ENCODE results near the gene PRKX. TPM values are rescaled to one million over a fixed set of nuclear protein-coding genes. Genes with fewer than 3 reads are reported as not detected.
A peak's percentile ranks its signal among the peaks of the same experiment; 100 is the strongest.
"Not testable (repeated sequence)": the region's sequence is repeated elsewhere in the genome, so short reads cannot be mapped to it uniquely, and the experiment has no call there.

The PRKX gene
- polyA plus RNA-seq, 3 donors: 12.2 to 15.3 (median 14.1) TPM

GRCh38 chrX:3663576-3664250, 49.7 kb downstream of the PRKX start:
- DNase-seq (ENCODE audit: low read depth in 3 of 3, low spot score in 2 of 3): not testable (repeated sequence)

- no peak for DNase-seq (ENCODE audit: low read depth in 3 of 3, low spot score in 2 of 3)
Observed at GRCh38 chrX:3659761-3660160, 53.7 kb downstream of the PRKX start.

- DNase-seq (ENCODE audit: low read depth in 3 of 3, low spot score in 2 of 3): no peak
Observed at GRCh38 chrX:3655181-3655580, 58.3 kb downstream of the PRKX start.

GRCh38 chrX:3653111-3653510, 60.3 kb downstream of the PRKX start:
- no peak for DNase-seq (ENCODE audit: low read depth in 3 of 3, low spot score in 2 of 3)

- peak in 1 of 3 donors; percentile 6 for DNase-seq (ENCODE audit: low read depth in 3 of 3, low spot score in 2 of 3)
Observed at GRCh38 chrX:3651277-3651676, 62.2 kb downstream of the PRKX start.

- DNase-seq (ENCODE audit: low read depth in 3 of 3, low spot score in 2 of 3): no peak
Observed at GRCh38 chrX:3648084-3648483, 65.4 kb downstream of the PRKX start.

GRCh38 chrX:3639858-3640631, 73.4 kb downstream of the PRKX start:
- DNase-seq (ENCODE audit: low read depth in 3 of 3, low spot score in 2 of 3): not testable (repeated sequence)

- no peak for DNase-seq (ENCODE audit: low read depth in 3 of 3, low spot score in 2 of 3)
Observed at GRCh38 chrX:3639236-3639635, 74.2 kb downstream of the PRKX start.

- peak in 1 of 3 donors; percentile 6 for DNase-seq (ENCODE audit: low read depth in 3 of 3, low spot score in 2 of 3)
Observed at GRCh38 chrX:3638280-3638873, 75.1 kb downstream of the PRKX start.

- no peak for DNase-seq (ENCODE audit: low read depth in 3 of 3, low spot score in 2 of 3)
Observed at GRCh38 chrX:3636803-3637202, 76.6 kb downstream of the PRKX start.

- DNase-seq (ENCODE audit: low read depth in 3 of 3, low spot score in 2 of 3): no peak
Observed at GRCh38 chrX:3631196-3631595, 82.3 kb downstream of the PRKX start.

- DNase-seq (ENCODE audit: low read depth in 3 of 3, low spot score in 2 of 3): no peak
Observed at GRCh38 chrX:3627594-3627993, 85.9 kb downstream of the PRKX start.

GRCh38 chrX:3621414-3621813, 92.0 kb downstream of the PRKX start:
- no peak for DNase-seq (ENCODE audit: low read depth in 3 of 3, low spot score in 2 of 3)

GRCh38 chrX:3611744-3612143, 101.7 kb downstream of the PRKX start:
- DNase-seq (ENCODE audit: low read depth in 3 of 3, low spot score in 2 of 3): not testable (repeated sequence)

GRCh38 chrX:3609810-3610209, 103.6 kb downstream of the PRKX start:
- no peak for DNase-seq (ENCODE audit: low read depth in 3 of 3, low spot score in 2 of 3)

GRCh38 chrX:3603026-3603661, 110.3 kb downstream of the PRKX start:
- DNase-seq (ENCODE audit: low read depth in 3 of 3, low spot score in 2 of 3): no peak

- DNase-seq (ENCODE audit: low read depth in 3 of 3, low spot score in 2 of 3): no peak
Observed at GRCh38 chrX:3599802-3600430, 113.5 kb downstream of the PRKX start.

GRCh38 chrX:3598709-3599108, 114.7 kb downstream of the PRKX start:
- no peak for DNase-seq (ENCODE audit: low read depth in 3 of 3, low spot score in 2 of 3)

GRCh38 chrX:3598046-3598605, 115.3 kb downstream of the PRKX start:
- no peak for DNase-seq (ENCODE audit: low read depth in 3 of 3, low spot score in 2 of 3)

GRCh38 chrX:3592184-3592583, 121.3 kb downstream of the PRKX start:
- DNase-seq (ENCODE audit: low read depth in 3 of 3, low spot score in 2 of 3): no peak

GRCh38 chrX:3589474-3589873, 124.0 kb downstream of the PRKX start:
- DNase-seq (ENCODE audit: low read depth in 3 of 3, low spot score in 2 of 3): no peak

Data from right renal cortex interstitium (tissue), 3 donors.